Sigmoid colon (tissue), 4 donors: Measurements from ENCODE around the gene CCDC150.

Source experiments
- EP300 ChIP-seq, 4 donors: sonication (generic); formaldehyde crosslinking; IDR thresholded peaks; one replicate each; pipeline ENCODE4 v1.6.1; 2017; ENCODE audit warnings: antibody characterized with exemption in 4 of 4
- POLR2A ChIP-seq, 2 donors: fragments of 450-650 bp; IDR thresholded peaks; one replicate each; pipeline ENCODE4 v1.6.1; 2016; ENCODE audit warnings: antibody characterized with exemption in 2 of 2, mild to moderate bottlenecking in 2 of 2, moderate library complexity in 2 of 2
- POLR2AphosphoS5 ChIP-seq, 4 donors: sonication (generic); formaldehyde crosslinking; IDR thresholded peaks; one replicate each; pipeline ENCODE4 v1.6.1; 2017; ENCODE audit warnings: antibody characterized with exemption in 4 of 4
- TF ChIP-seq, protein P1 (sequence below), 4 experiments: fragments of 450-650 bp in 3 of 4; fragments of 200-600 bp in 1 of 4; IDR thresholded peaks; one replicate each; pipeline ENCODE4 v1.5.1; 2016 to 2019; ENCODE audit warnings: antibody characterized with exemption in 4 of 4, mild to moderate bottlenecking in 3 of 4, moderate library complexity in 2 of 4

- TF ChIP-seq, protein P1, sequence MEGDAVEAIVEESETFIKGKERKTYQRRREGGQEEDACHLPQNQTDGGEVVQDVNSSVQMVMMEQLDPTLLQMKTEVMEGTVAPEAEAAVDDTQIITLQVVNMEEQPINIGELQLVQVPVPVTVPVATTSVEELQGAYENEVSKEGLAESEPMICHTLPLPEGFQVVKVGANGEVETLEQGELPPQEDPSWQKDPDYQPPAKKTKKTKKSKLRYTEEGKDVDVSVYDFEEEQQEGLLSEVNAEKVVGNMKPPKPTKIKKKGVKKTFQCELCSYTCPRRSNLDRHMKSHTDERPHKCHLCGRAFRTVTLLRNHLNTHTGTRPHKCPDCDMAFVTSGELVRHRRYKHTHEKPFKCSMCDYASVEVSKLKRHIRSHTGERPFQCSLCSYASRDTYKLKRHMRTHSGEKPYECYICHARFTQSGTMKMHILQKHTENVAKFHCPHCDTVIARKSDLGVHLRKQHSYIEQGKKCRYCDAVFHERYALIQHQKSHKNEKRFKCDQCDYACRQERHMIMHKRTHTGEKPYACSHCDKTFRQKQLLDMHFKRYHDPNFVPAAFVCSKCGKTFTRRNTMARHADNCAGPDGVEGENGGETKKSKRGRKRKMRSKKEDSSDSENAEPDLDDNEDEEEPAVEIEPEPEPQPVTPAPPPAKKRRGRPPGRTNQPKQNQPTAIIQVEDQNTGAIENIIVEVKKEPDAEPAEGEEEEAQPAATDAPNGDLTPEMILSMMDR (IDR thresholded peaks at IDR 0.05) = no peak
- no peak for TF ChIP-seq EP300 (IDR thresholded peaks at IDR 0.05)
- TF ChIP-seq POLR2AphosphoS5 (IDR thresholded peaks at IDR 0.05) = no peak
- no peak for TF ChIP-seq POLR2A (IDR thresholded peaks at IDR 0.05)
These were observed 48.5 kb upstream of the CCDC150 start for GRCh38 chr2:196591004-196591403.
